HepG2 (cell line): ENCODE results near the gene INO80E. TPM values are rescaled to one million over a fixed set of nuclear protein-coding genes. Genes with fewer than 3 reads are reported as not detected.
"Not testable (repeated sequence)": the region's sequence is repeated elsewhere in the genome, so short reads cannot be mapped to it uniquely, and the experiment has no call there.

Experiments used
- ATAC-seq: fragments of 200-7000 bp; cut with Tn5 transposase; 3 replicates; pipeline ENCODE4 v1.9.1; 2020; ENCODE audit warnings: mild to moderate bottlenecking, moderate library complexity
- BruUV-seq: library from RNA; stranded (reverse); fragments of 400-500 nt; replicated peaks from 2 replicates; lab custom pipeline; 2021; lab: Mats Ljungman, UMichigan
- CTCF ChIA-PET: fragments of 300-600 bp; formaldehyde crosslinking; extraction: SDS; loops from one replicate; lab custom pipeline; 2021; ENCODE audit warnings: low total read pairs, inconsistent platforms, low intra/inter-chr PET ratio; lab: Yijun Ruan, JAX
- POLR2A ChIA-PET: fragments of 350-600 bp; sonication (Branson Sonifier 250); formaldehyde crosslinking; loops from one replicate; lab custom pipeline; 2020; ENCODE audit warnings: antibody characterized with exemption, inconsistent platforms; lab: Yijun Ruan, JAX
- DNase-seq: peaks from one replicate; pipeline ENCODE4 v3.0.0-alpha.2; 2015; ENCODE audit warnings: low spot score
- FAIRE-seq: peaks from 3 replicates; lab custom pipeline; 2011; peaks lifted over from hg19 to GRCh38; lab: Jason Lieb, UNC
- H2AFZ ChIP-seq: one replicate; pipeline ENCODE4 v1.6.1; 2011; ENCODE audit warnings: low read length, inconsistent platforms
- H3K27ac ChIP-seq: fragments of 300-600 bp; 3 replicates; pipeline ENCODE4 v1.8.0; 2011; ENCODE audit warnings: mixed run types, mild to moderate bottlenecking, mixed read lengths, low read length, inconsistent platforms; ENCODE audit not compliant: insufficient read depth; ENCODE audit errors: extremely low read length
- H3K27me3 ChIP-seq, 2 experiments: fragments of 200-600 bp in 1 of 2; 2 replicates in 1 of 2; 3 replicates in 1 of 2; pipeline versions ENCODE4 v1.6.0 to v1.8.0; 2011; ENCODE audit warnings: low read length in 2 of 2, mild to moderate bottlenecking in 2 of 2, moderate library complexity in 2 of 2, inconsistent platforms in 1 of 2; ENCODE audit not compliant: insufficient read depth in 2 of 2, control insufficient read depth in 1 of 2
- H3K36me3 ChIP-seq, 2 experiments: fragments of 200-600 bp in 1 of 2; replicated peaks in 1 of 2; 2 replicates in 1 of 2; 3 replicates in 1 of 2; pipeline versions ENCODE4 v1.5.1 to v1.8.0; 2011; ENCODE audit warnings: low read length in 2 of 2, inconsistent platforms in 1 of 2; ENCODE audit not compliant: insufficient read depth in 2 of 2, control insufficient read depth in 1 of 2
- H3K4me1 ChIP-seq: 2 replicates; pipeline ENCODE4 v1.5.1; 2012; ENCODE audit warnings: low read length, inconsistent platforms; ENCODE audit not compliant: insufficient read depth
- H3K4me2 ChIP-seq: 2 replicates; pipeline ENCODE4 v1.6.0; 2011; ENCODE audit warnings: low read depth, low read length, inconsistent platforms
- H3K4me3 ChIP-seq, 3 experiments: fragments of 200-600 bp in 1 of 3; sonication (generic), shearing (Covaris generic) in 1 of 3; replicated peaks in 1 of 3; 2 replicates each; pipeline ENCODE4 v1.5.1; 2011 to 2016; ENCODE audit warnings: low read length in 3 of 3, inconsistent platforms in 2 of 3, low read depth in 2 of 3, mild to moderate bottlenecking in 2 of 3, control low read depth in 1 of 3, mixed read lengths in 1 of 3; ENCODE audit not compliant: insufficient read depth in 1 of 3
- H3K79me2 ChIP-seq: one replicate; pipeline ENCODE4 v1.6.1; 2011; ENCODE audit warnings: low read length, inconsistent platforms; ENCODE audit not compliant: insufficient read depth
- H3K9ac ChIP-seq: 2 replicates; pipeline ENCODE4 v1.6.0; 2011; ENCODE audit warnings: mild to moderate bottlenecking, low read depth, low read length, inconsistent platforms; ENCODE audit not compliant: insufficient read depth
- H3K9me3 ChIP-seq: 2 replicates; pipeline ENCODE4 v1.5.1; 2012; ENCODE audit warnings: mild to moderate bottlenecking, low read length
- H4K20me1 ChIP-seq: 2 replicates; pipeline ENCODE4 v1.6.0; 2011; ENCODE audit warnings: inconsistent platforms, mild to moderate bottlenecking, low read length, moderate library complexity; ENCODE audit not compliant: insufficient read depth
- BCL6 ChIP-seq: IDR thresholded peaks from 2 replicates; pipeline ENCODE4 v1.6.1; 2016; ENCODE audit warnings: missing genetic modification reagents, missing compliant biosample characterization
- HDAC2 ChIP-seq: sonication (generic); formaldehyde crosslinking; IDR thresholded peaks from 2 replicates; pipeline ENCODE4 v1.4.0; 2020; ENCODE audit warnings: missing genetic modification reagents
- MEIS1 ChIP-seq: sonication (generic); formaldehyde crosslinking; IDR thresholded peaks from 2 replicates; pipeline ENCODE4 v1.9.0; 2021; ENCODE audit warnings: mild to moderate bottlenecking, missing genetic modification reagents, moderate library complexity, borderline replicate concordance
- RBM39 ChIP-seq: fragments of 200-400 bp; formaldehyde crosslinking; IDR thresholded peaks from one replicate; pipeline ENCODE4 v1.6.1; 2018; ENCODE audit warnings: antibody characterized with exemption, mild to moderate bottlenecking, low read depth, low read length; ENCODE audit not compliant: poor library complexity, severe bottlenecking
- RXRB ChIP-seq: IDR thresholded peaks from 2 replicates; pipeline ENCODE4 v1.6.1; 2016; ENCODE audit warnings: borderline replicate concordance, missing genetic modification reagents, missing compliant biosample characterization
- SAP130 ChIP-seq: IDR thresholded peaks from 2 replicates; pipeline ENCODE4 v1.6.1; 2016; ENCODE audit warnings: low read depth
- ZNF121 ChIP-seq: sonication (generic); formaldehyde crosslinking; IDR thresholded peaks from 2 replicates; pipeline ENCODE4 v1.5.0; 2020; ENCODE audit warnings: mild to moderate bottlenecking, missing genetic modification reagents
- ZNF350 ChIP-seq: sonication (generic); formaldehyde crosslinking; IDR thresholded peaks from 2 replicates; pipeline ENCODE4 v1.4.0; 2020; ENCODE audit warnings: mild to moderate bottlenecking, low read depth, missing genetic modification reagents, borderline replicate concordance
- WGBS: methylation state at CpG from one replicate; pipeline ENCODE4 v1.1.6; 2017; ENCODE audit warnings: low lambda C conversion rate; 5-methylcytosine and 5-hydroxymethylcytosine counted together
- in situ Hi-C: cut with HindIII; loops from 2 replicates; pipeline ENCODE4 v1.10.0; 2017; ENCODE audit warnings: low pct_unique_long_range_greater_than_20kb; ENCODE audit not compliant: extremely low pct_ligation_motif_present
- intact Hi-C: fragments of 100-400 bp; cut with micrococcal nuclease; formaldehyde crosslinking; loops from one replicate; pipeline ENCODE4 v1.10.0; 2022; ENCODE audit not compliant: unreplicated experiment
- polyA plus RNA-seq, 8 experiments: library from polyadenylated mRNA; depleted of rRNA in 3 of 8; stranded (reverse) in 7 of 8; unstranded in 1 of 8; fragments of >200 nt; fragmentation: Illumina TruSeq in 4 of 8; extraction: Trizol in 4 of 8; gene quantifications; 2 replicates each; pipeline versions ENCODE4 v1.2.1 to v1.2.3, GENCODE V29; 2011 to 2016; ENCODE audit warnings: low read depth in 4 of 8, missing spikeins in 1 of 8, mixed read lengths in 1 of 8; ENCODE audit not compliant: insufficient read depth in 1 of 8
- total RNA-seq, 5 experiments: library from RNA; depleted of rRNA; stranded (reverse); fragments of >200 nt; fragmentation: Illumina TruSeq; extraction: Trizol; gene quantifications; 2 replicates each; pipeline ENCODE4 v1.2.3, GENCODE V29; 2016; ENCODE audit warnings: low read depth in 1 of 5
- TF ChIP-seq, protein P1 (sequence below): IDR thresholded peaks from 2 replicates; pipeline ENCODE4 v1.6.1; 2012; ENCODE audit warnings: low read depth, low read length, improper control_type of control experiment
- TF ChIP-seq, protein P2 (sequence below): IDR thresholded peaks from 2 replicates; pipeline ENCODE4 v1.6.1; 2018; ENCODE audit warnings: missing genetic modification reagents, mild to moderate bottlenecking, missing compliant biosample characterization

Gene INO80E
- total and polyA plus RNA-seq, 2 of the 13 experiments (the other 11 are each of a cell fraction or from before 2014, with no cell fraction given): 25.8 to 45.6 TPM

DNA sequence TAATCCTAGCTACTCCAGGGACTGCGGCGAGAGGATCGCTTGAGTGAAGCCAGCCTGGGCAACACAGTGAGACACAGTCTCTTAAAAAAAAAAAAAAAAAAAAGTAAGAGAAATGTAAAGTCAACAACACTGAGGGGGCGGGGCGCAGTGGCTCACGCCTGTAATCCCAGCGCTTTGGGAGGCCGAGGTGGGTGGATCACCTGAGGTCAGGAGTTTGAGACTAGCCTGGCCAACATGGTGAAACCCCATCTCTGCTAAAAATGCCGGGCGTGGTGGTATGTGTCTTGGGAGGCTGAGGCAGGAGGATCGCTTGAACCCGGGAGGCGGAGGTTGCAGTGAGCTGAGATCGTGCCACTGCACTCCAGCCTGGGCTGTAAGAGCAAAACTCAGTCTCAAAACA lies 16.6 kb downstream of the INO80E start (continued):
- peak; percentile 82 for TF ChIP-seq ZNF121

DNA sequence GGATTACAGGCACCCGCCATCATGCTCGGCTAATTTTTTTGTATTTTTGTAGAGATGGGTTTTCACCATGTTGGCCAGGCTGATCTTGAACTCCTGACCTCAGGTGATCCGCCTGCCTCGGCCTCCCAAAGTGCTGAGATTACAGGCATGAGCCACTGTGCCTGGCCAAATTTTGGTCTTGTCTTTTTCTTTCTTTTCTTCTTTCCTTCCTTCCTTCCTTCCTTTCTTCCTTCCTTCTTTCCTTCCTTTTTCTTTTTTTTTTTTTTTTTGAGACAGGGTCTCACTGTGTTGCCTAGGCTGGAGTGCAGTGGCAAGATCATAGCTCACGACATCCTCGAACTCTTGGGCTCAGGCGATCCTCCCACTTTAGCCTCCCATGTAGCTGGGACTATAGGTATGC lies 19.4 kb downstream of the INO80E start:
- ATAC-seq, H3K36me3 ChIP-seq, H3K4me3 ChIP-seq, H3K4me2 ChIP-seq, H3K9me3 ChIP-seq, FAIRE-seq, DNase-seq, H3K79me2 ChIP-seq, H4K20me1 ChIP-seq, POLR2A ChIA-PET, BruUV-seq, H3K27ac ChIP-seq, H3K9ac ChIP-seq, H2AFZ ChIP-seq, in situ Hi-C loops, CTCF ChIA-PET, intact Hi-C loops: not testable (repeated sequence)
- 70% methylated on average over 7 of the region's 7 CpGs for WGBS
- Histone ChIP-seq H3K27me3 (peaks cover 4 to 27% of the 10 kb centered on the region in 2 experiments; a peak in 4 of 5 replicates), H3K4me1 (peaks cover 26% of the 10 kb centered on the region)

DNA sequence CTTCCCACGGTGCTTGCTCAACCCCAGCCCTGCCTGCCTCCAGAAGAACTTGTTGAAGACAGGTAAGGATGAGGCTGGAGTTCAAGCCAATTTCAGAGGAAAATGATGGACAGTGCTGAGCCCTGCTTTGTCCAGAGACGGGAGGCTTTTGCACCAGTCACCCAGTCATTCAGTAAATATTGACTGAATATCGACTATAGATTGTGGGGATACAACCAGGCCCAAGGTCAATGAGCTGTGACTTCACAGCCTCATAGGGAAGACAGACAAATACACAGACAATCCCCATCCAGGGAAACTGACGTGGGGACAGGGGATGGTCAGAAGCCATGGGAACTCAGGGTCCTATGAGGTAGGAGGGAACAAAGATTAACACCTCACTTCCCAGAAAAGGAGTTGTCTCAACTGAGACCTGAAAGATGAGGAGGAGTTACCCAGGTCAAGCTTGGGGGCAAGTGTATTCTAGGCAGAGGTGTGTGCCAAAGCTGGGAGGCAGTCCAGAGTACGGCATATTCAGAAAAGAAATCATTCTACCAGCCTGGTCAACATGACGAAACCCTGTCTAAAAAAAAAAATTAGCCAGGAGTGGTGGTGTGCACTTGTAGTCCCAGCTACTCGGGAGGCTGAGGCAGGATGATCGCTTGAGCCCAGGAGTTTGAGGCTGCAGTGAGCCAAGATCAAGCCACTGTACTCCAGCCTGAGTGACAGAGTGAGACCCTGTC lies 20.7 kb downstream of the INO80E start:
- CTCF ChIA-PET: no interaction called here
- TF ChIP-seq, protein P1, sequence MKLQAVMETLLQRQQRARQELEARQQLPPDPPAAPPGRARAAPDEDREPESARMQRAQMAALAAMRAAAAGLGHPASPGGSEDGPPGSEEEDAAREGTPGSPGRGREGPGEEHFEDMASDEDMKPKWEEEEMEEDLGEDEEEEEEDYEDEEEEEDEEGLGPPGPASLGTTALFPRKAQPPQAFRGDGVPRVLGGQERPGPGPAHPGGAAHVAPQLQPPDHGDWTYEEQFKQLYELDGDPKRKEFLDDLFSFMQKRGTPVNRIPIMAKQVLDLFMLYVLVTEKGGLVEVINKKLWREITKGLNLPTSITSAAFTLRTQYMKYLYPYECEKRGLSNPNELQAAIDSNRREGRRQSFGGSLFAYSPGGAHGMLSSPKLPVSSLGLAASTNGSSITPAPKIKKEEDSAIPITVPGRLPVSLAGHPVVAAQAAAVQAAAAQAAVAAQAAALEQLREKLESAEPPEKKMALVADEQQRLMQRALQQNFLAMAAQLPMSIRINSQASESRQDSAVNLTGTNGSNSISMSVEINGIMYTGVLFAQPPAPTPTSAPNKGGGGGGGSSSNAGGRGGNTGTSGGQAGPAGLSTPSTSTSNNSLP: peak; percentile 40; the same call in 1 of the 2 replicates
- 0 out of 2 replicates have a peak, but pooled peaks have one; percentile 40 for TF ChIP-seq MEIS1 (CRISPR knock-in tag)
- TF ChIP-seq RBM39: no peak
- peak; percentile 24; the same call in 1 of the 2 replicates for TF ChIP-seq ZNF350 (CRISPR knock-in tag)
- peak; percentile 45; the same call in 1 of the 2 replicates for TF ChIP-seq HDAC2 (CRISPR knock-in tag)
- TF ChIP-seq, protein P2, sequence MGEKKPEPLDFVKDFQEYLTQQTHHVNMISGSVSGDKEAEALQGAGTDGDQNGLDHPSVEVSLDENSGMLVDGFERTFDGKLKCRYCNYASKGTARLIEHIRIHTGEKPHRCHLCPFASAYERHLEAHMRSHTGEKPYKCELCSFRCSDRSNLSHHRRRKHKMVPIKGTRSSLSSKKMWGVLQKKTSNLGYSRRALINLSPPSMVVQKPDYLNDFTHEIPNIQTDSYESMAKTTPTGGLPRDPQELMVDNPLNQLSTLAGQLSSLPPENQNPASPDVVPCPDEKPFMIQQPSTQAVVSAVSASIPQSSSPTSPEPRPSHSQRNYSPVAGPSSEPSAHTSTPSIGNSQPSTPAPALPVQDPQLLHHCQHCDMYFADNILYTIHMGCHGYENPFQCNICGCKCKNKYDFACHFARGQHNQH (CRISPR knock-in tag): peak; percentile 57; the same call in 1 of the 2 replicates
- TF ChIP-seq RXRB (CRISPR knock-in tag): peak; percentile 61; the same call in 1 of the 2 replicates
- TF ChIP-seq SAP130 (CRISPR knock-in tag): peak; percentile 49; the same call in 1 of the 2 replicates
- peak; percentile 41; the same call in 1 of the 2 replicates for TF ChIP-seq BCL6 (CRISPR knock-in tag)

More for the DNA sequence above, 20.7 kb downstream of the INO80E start:
- H3K79me2 ChIP-seq: no peaks in the 10 kb centered on the region
- FAIRE-seq (no peak), DNase-seq (peak; percentile 44), ATAC-seq (peak; percentile 31)
- peak overlapping the region; percentile 20; the same call in 1 of the 2 replicates for H3K4me2 ChIP-seq
- H2AFZ ChIP-seq: no peak overlapping the region
- BruUV-seq: no TSS peak
- intact Hi-C loops: no loop called here
- POLR2A ChIA-PET: interaction anchor here (1.0 kb wide), 1 partner anchor 117 kb away, joined by 5 read pairs; the partner anchor contains the start of gene SEZ6L2
- peaks cover 30% of the 10 kb centered on the region for H3K4me1 ChIP-seq
- 14% methylated on average over 8 of the region's 8 CpGs for WGBS
- H3K27ac ChIP-seq: no peak overlapping the region
- in situ Hi-C loops: no loop called here
- no peaks in the 10 kb centered on the region for H3K9me3 ChIP-seq
- H4K20me1 ChIP-seq: no peaks in the 10 kb centered on the region
- H3K4me3 ChIP-seq: no peak overlapping the region
- H3K27me3 ChIP-seq: peaks cover 1 to 27% of the 10 kb centered on the region in 2 experiments; a peak in 3 of 5 replicates
- H3K9ac ChIP-seq: no peak overlapping the region
- no peaks in the 10 kb centered on the region for H3K36me3 ChIP-seq
